ENCODE results near the gene RANBP6.
A peak's percentile ranks its signal among the peaks of the same experiment; 100 is the strongest.

RANBP6 gene

DNA sequence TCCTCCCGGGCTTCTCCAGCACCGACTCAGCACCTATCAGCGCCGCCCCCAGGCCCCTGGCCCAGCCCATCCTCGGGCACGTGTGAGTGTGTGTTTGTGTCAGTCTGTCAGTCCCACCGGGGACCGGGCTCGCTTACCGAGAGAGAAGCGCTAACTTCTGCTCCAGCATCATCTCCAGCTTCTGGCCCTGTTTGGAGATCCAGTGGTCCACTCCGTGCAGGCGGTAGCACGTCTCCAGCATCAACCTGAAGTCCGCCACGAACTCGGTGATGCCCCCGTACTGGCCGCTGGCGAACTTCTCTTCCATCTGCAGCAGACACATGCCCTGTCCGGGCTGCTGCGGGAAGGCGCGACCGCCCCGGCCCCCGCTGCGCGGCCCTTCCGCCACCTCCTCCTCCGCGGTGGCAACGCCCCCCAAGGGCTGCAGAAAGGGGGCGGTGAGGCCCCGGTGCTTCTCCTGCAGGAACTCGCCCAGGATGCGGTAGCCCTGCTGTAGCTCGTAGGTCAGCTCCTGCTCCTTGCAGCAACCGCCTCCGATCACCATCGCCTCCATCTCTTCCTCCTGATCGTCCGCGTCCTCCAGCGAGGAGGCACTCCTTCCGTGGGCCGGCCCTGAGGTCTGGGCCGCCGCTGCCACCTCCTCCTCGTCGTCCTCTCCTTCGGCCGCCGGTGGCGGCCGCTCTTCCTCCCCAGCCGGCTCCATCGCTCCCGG lies 8.2 kb downstream of the RANBP6 start:
- no peak for DNase-seq (ENCODE audit: low read depth)

DNA sequence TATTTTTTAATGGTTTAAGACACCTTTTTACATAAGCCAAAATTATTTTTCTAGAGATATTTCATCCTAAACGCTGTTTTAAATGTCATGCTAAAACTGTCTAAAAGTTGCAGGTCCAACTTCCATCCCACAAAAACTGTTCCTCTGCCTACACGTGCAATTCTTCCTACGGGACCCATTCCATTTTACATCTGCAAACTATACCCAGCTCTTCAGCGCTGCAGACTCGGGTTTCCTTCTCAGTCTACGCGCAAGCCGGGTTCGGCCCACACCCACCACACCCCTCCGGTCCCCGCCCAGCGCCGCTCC lies 8.7 kb downstream of the RANBP6 start:
- peak; percentile 51 for DNase-seq (ENCODE audit: low read depth)

DNA sequence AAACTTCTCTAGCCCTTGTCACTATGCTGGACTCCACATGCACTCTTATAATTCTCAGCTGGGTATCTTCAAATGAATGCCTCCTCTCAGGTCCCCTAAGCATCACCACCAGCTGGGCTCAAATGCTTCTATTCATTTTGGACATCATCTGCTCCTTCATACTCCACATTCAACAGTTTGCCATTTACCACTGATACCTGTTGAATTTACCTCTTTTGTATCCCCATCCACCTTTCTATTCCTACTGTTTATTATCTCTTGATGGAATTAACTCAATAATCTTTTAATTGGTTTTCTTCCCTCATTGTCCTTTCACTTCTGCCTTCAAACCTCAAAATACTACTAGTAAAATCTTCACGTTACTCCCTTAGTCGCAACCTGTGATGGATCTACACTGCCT lies 14.5 kb downstream of the RANBP6 start:
- DNase-seq (ENCODE audit: low read depth): no peak

DNA sequence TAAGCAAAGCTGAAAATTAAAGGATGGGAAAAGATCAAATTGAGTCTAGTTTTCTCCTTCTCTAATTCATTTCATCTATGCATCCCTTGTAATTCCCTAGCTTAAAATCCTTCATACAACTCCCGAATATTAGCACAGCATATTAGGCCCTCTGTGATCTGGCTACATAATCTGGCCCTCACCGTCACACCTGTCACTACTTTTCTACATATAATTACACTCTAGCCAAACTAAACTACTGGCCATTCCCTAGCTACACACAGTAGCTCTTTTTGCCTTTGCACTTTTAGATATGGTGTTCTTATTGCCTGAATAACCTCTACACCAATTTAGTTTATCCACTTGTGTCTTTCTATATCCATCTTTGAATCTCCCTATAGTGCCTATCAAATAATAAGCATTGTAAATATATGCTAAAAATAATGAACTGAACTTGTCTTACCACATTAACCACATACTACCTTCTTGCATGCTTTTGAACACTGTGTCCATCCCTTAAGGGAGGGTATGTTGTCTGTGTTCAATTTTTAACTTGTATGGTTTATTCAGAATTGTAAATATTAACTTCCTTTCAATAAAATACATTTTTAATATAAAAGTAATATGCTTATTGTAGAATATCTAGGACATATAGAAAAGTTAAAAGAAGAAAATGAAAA lies 15.9 kb downstream of the RANBP6 start:
- DNase-seq (ENCODE audit: low read depth): no peak

DNA sequence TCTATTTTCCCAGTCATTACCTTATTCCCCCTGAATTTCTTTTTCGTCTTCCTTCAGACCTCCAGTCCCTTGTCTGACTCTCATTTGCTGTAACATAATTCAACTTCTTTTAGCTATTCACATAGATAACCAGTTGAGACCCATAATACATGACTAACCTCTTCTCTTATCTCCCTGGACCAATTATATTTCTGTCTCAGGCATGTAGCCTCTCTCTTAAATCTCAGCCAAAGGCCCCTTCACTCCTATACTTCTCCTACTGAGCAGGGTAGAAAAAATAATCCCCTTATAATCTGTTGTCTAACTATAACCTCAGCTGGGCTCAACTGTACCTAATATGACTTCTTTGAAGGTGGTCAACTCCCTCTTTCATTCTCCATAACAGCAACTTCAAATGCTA lies 20.9 kb downstream of the RANBP6 start:
- no peak for DNase-seq (ENCODE audit: low read depth)

DNA sequence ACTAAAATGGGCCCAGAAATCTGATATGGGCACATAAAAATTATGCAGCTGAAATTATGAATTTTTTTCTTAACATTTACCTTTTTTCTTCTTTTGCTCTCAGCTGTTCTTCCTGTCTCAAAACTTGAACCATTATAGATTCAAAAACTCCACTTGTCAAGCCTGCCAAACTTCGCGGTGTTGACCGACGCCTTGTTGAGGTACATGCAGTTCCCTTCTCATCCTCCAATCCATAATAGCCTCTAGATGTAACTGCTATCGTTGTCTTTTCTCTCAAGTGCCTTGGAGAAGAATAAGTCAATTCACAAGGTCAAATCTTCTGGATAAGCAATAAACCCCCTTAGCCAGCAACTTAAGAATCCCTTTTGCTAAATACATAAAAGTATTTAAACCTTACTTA lies 27.2 kb downstream of the RANBP6 start:
- DNase-seq (ENCODE audit: low read depth): no peak

DNA sequence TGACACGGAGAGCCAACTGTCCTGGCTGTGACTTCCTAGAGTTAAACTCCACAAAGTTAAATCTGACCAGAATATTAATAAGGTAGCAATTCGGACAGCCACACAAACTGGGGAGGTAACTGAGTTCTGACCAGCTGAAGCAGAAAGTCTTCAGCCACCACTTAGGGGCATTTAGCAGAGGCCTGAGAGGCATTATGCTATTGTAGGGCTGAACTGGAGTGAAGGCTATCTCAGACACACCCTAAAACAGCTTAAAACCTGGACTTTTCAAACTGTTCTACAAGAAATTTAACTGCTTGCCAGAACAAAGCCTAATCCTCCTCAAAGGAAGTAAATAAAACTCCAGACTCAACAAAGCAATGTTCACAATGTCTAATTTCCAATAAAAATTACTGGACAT lies 32.4 kb downstream of the RANBP6 start:
- no peak for DNase-seq (ENCODE audit: low read depth)

DNA sequence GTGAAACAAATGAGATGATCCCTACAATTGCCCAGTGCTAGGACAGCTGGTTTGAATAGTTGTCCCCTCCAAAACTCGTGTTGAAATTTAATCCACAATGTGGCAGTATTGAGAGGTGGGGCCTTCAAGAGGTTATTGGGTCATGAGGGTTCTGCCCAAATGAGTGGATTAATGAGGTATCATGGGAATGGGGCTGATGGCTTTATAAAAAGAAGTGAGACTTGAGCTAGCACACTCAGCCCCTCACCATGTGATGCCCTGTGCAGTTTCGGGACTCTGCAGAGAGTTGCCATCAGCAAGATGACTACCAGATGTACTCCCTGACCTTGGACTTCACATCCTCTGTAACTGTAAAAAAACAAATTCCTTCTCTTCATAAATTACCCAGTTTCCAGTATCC lies 33.1 kb downstream of the RANBP6 start:
- no peak for DNase-seq (ENCODE audit: low read depth)

DNA sequence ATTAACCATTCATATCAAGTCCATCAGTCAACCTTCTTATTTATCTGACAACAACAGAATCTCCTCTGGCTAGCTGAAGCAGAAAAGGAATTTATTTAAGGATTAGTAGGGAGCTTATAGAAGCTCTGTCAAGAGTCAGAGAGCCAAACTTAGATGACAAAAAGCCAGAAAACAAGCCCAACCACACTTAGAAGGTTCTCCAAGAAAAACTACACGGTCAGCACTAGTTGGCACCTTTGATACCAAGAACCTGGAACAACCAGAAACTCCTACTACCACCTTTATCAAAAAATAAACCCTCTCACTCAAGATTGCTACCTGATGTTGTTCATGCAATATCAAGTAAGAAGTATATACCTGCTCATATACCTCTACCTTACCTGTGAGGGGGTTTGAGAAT lies 36.9 kb downstream of the RANBP6 start:
- DNase-seq (ENCODE audit: low read depth): no peak

DNA sequence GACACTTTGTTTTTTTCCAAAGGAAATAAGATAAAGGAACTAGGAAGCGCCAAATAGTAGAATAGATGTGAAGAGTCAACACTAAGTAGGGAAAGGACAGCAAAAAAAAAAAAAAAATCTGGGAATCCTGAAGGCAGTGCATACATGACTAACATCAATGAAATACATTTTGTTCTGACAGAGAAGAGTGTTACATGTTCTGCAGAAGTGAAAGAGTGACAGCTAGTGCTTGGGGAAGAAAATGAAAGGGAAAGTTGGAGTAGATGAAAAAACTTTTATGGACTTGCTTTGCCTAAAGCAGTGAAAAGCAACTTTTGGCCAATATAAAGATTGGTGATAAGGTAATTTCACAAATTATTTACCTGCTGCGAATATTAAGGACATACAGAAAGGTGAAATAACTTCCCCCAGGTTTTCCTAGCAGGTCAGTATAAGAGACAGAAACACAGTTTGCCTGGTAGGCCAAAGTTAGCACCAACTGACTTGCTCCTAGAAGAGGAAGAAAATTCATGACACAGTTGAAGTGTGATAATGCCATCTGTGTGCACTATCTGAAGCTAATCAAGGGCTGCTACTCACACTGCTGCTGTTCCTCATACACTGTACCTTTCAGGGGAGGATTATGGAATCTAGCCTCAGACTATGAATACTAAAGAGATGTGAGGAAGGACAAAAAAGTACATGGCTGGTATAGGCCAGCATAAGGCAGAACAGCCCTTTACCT lies 38.6 kb downstream of the RANBP6 start:
- no peak for DNase-seq (ENCODE audit: low read depth)

DNA sequence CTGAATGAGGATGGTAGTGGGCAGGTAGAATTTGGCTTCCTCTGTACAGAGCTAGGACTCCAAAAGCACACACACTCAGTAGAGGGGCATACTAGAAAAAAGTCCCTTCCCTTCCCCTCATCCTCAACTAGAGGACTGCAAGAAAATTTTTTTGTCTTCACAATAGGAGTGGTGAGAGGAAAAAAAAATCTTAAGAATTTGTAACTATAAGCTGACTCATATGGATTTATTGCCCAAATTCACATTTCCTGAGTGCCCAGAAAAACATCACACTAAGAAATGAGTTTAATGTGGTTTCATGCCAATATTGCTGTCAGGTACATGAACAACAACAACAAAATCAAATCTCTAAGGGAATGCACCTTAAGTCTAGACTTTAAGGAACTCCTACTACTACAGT lies 43.7 kb downstream of the RANBP6 start:
- DNase-seq (ENCODE audit: low read depth): no peak

Measured in non-pigmented ciliary epithelial cell (primary cell).